Endothelial cell of umbilical vein (primary cell): ENCODE results near the gene GRIA3. TPM values are rescaled to one million over a fixed set of nuclear protein-coding genes. Genes with fewer than 3 reads are reported as not detected.

Experiments
- BruUV-seq: library from RNA; stranded (reverse); fragments of 400-500 nt; replicated peaks from 2 replicates; lab custom pipeline; 2021; lab: Mats Ljungman, UMichigan
- CTCF ChIA-PET: fragments of 300-600, 350-600 bp; sonication (Branson Sonifier 250); formaldehyde crosslinking; loops from one replicate; lab custom pipeline; 2021; ENCODE audit warnings: antibody characterized with exemption, inconsistent platforms; lab: Charles Lee
- POLR2A ChIA-PET: fragments of 300-600, 350-600 bp; sonication (Branson Sonifier 250); formaldehyde crosslinking; loops from one replicate; lab custom pipeline; 2021; ENCODE audit warnings: antibody characterized with exemption, inconsistent platforms; lab: Charles Lee
- DNase-seq: peaks from one replicate; pipeline ENCODE4 v3.0.0-alpha.2; 2011; ENCODE audit warnings: low read depth, low spot score
- FAIRE-seq: peaks from 2 replicates; lab custom pipeline; 2011; peaks lifted over from hg19 to GRCh38; lab: Jason Lieb, UNC
- H2AFZ ChIP-seq: 2 replicates; pipeline ENCODE4 v1.6.0; 2012; ENCODE audit warnings: low read depth, low read length, control low read depth, inconsistent platforms
- H3K27ac ChIP-seq: 2 replicates; pipeline ENCODE4 v1.5.1; 2011; ENCODE audit warnings: low read depth, mild to moderate bottlenecking, control low read depth, low read length, moderate library complexity; ENCODE audit not compliant: insufficient read depth
- H3K27me3 ChIP-seq, 2 experiments: 2 replicates each; pipeline versions ENCODE4 v1.6.0 to v1.6.1; 2011; ENCODE audit warnings: low read length in 2 of 2, mixed read lengths in 1 of 2; ENCODE audit not compliant: control insufficient read depth in 2 of 2, insufficient read depth in 2 of 2
- H3K36me3 ChIP-seq, 2 experiments: 2 replicates in 1 of 2; 3 replicates in 1 of 2; pipeline ENCODE4 v1.5.1; 2011; ENCODE audit warnings: low read length in 2 of 2, mild to moderate bottlenecking in 1 of 2, moderate library complexity in 1 of 2; ENCODE audit not compliant: control insufficient read depth in 2 of 2, insufficient read depth in 2 of 2; ENCODE audit errors: extremely low read depth in 1 of 2
- H3K4me1 ChIP-seq: 3 replicates; pipeline ENCODE4 v1.5.1; 2011; ENCODE audit warnings: mild to moderate bottlenecking, low read length; ENCODE audit not compliant: control insufficient read depth, insufficient read depth; ENCODE audit errors: extremely low read depth
- H3K4me2 ChIP-seq: 2 replicates; pipeline ENCODE4 v1.6.1; 2011; ENCODE audit warnings: low read length, control low read depth, mixed read lengths; ENCODE audit not compliant: insufficient read depth
- H3K4me3 ChIP-seq, 3 experiments: fragments of 200-600 bp in 1 of 3; sonication (generic), shearing (Covaris generic) in 1 of 3; replicated peaks in 1 of 3; 2 replicates each; pipeline ENCODE4 v1.5.1; 2011 to 2016; ENCODE audit warnings: control low read depth in 3 of 3, low read length in 3 of 3, mild to moderate bottlenecking in 2 of 3, inconsistent platforms in 1 of 3, low read depth in 1 of 3, moderate library complexity in 1 of 3; ENCODE audit not compliant: insufficient read depth in 1 of 3
- H3K79me2 ChIP-seq: 2 replicates; pipeline ENCODE4 v1.6.0; 2012; ENCODE audit warnings: low read length, inconsistent platforms; ENCODE audit not compliant: control insufficient read depth, insufficient read depth
- H3K9ac ChIP-seq: replicated peaks from 2 replicates; pipeline ENCODE3; 2011; ENCODE audit warnings: low read length, control low read depth; ENCODE audit not compliant: insufficient read depth; ENCODE audit errors: extremely low read depth
- H3K9me1 ChIP-seq: replicated peaks from 3 replicates; pipeline ENCODE4 v1.6.0; 2011; ENCODE audit warnings: mild to moderate bottlenecking, low read length; ENCODE audit not compliant: control insufficient read depth, insufficient read depth; ENCODE audit errors: extremely low read depth
- H3K9me3 ChIP-seq: replicated peaks from 2 replicates; pipeline ENCODE4 v1.5.1; 2012; ENCODE audit warnings: low read length, inconsistent platforms; ENCODE audit not compliant: control insufficient read depth, insufficient read depth
- H4K20me1 ChIP-seq: replicated peaks from 2 replicates; pipeline ENCODE3; 2011; ENCODE audit warnings: mild to moderate bottlenecking, low read length; ENCODE audit not compliant: control insufficient read depth, insufficient read depth; ENCODE audit errors: extremely low read depth
- EZH2 ChIP-seq: IDR thresholded peaks from 2 replicates; pipeline ENCODE4 v1.6.1; 2012; ENCODE audit warnings: borderline replicate concordance, low read depth, mild to moderate bottlenecking, moderate library complexity, low read length, inconsistent platforms; ENCODE audit not compliant: severe bottlenecking
- FOS ChIP-seq: IDR thresholded peaks from 2 replicates; pipeline ENCODE4 v1.6.1; 2011; ENCODE audit warnings: mild to moderate bottlenecking, low read length, moderate library complexity, borderline replicate concordance; ENCODE audit not compliant: insufficient read depth
- GATA2 ChIP-seq: IDR thresholded peaks from 2 replicates; pipeline ENCODE4 v1.7.0; 2011; ENCODE audit warnings: low read depth, mild to moderate bottlenecking, moderate library complexity, mixed read lengths, low read length; ENCODE audit not compliant: insufficient read length, insufficient read depth
- JUN ChIP-seq: IDR thresholded peaks from 2 replicates; pipeline ENCODE4 v1.6.1; 2011; ENCODE audit warnings: borderline replicate concordance, low read depth; ENCODE audit not compliant: insufficient read length, insufficient read depth
- MYC ChIP-seq: IDR thresholded peaks from one replicate; pipeline ENCODE4 v1.6.1; 2011; ENCODE audit warnings: mild to moderate bottlenecking, low read depth, low read length
- POLR2A ChIP-seq: IDR thresholded peaks from 2 replicates; pipeline ENCODE4 v1.6.1; 2012; ENCODE audit warnings: low read depth, mild to moderate bottlenecking, control low read depth, low read length
- POLR2AphosphoS5 ChIP-seq: IDR thresholded peaks from 2 replicates; pipeline ENCODE4 v1.6.1; 2012; ENCODE audit warnings: low read depth, mild to moderate bottlenecking, control low read depth, low read length, moderate library complexity; ENCODE audit not compliant: insufficient read depth
- dilution Hi-C: fragments of 300-500 bp; cut with MboI; formaldehyde crosslinking; loops from one replicate; pipeline ENCODE4 v1.15.0; 2019; ENCODE audit warnings: low sequenced_read_pairs; ENCODE audit not compliant: extremely low pct_ligation_motif_present
- intact Hi-C: fragments of 100-400 bp; cut with micrococcal nuclease; formaldehyde crosslinking; loops from one replicate; pipeline ENCODE4 v1.10.0; 2022
- polyA plus RNA-seq, 4 experiments: library from polyadenylated mRNA; depleted of rRNA in 3 of 4; stranded (reverse) in 3 of 4; unstranded in 1 of 4; fragments of >200 nt; gene quantifications; 2 replicates each; pipeline versions ENCODE4 v1.2.1 to v1.2.3, GENCODE V29; 2011 to 2012; ENCODE audit warnings: missing spikeins in 1 of 4
- total RNA-seq: library from RNA; stranded (reverse); gene quantifications from 2 replicates; pipeline ENCODE4 v1.2.3, GENCODE V29; 2021
- TF ChIP-seq, protein P1 (sequence below), 2 donors: IDR thresholded peaks; 1 replicate in 1 of 2; 2 replicates in 1 of 2; pipeline ENCODE4 v1.5.1; 2011; ENCODE audit warnings: low read length in 2 of 2, mild to moderate bottlenecking in 2 of 2, moderate library complexity in 2 of 2, control low read depth in 1 of 2, inconsistent platforms in 1 of 2, low read depth in 1 of 2; ENCODE audit not compliant: insufficient read depth in 1 of 2; ENCODE audit errors: extremely low read depth in 1 of 2
- TF ChIP-seq, protein P2 (sequence below): IDR thresholded peaks from 2 replicates; pipeline ENCODE4 v1.6.1; 2011; ENCODE audit not compliant: insufficient read depth, insufficient read length

The GRIA3 gene
- total and polyA plus RNA-seq, 2 donors (not counting 3 experiments of a cell fraction or from before 2014, with no cell fraction given), result not detected

DNA sequence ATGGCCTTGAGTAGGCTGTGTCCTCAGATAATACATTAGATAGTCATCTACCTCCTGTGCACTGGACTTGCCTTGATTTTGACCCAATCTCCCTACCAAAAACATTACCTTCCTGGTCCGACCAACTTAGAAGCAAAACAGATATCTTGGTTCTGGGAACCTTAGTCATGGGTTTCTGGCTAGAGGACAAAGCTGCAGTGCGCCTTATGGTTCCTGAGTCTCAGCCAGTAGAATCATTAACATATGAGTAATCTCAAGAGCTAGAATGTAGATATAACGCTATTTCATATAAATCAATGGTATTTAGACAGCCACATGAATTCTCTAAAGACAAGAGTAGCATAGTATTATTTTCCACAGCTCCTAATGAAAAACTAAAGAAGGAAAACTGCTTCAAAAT lies 83.1 kb downstream of the GRIA3 start:
- no peak overlapping the region for H3K4me3 ChIP-seq
- no peaks in the 10 kb centered on the region for H3K27me3 ChIP-seq
- H4K20me1 ChIP-seq, result no peaks in the 10 kb centered on the region
- ChIA-PET CTCF (no interaction called here), POLR2A (no interaction called here)
- no peak overlapping the region for H3K9ac ChIP-seq
- DNase-seq, result no peak
- intact Hi-C loops, result no loop called here
- no peak overlapping the region for H2AFZ ChIP-seq
- no peaks in the 10 kb centered on the region for H3K36me3 ChIP-seq
- no peaks in the 10 kb centered on the region for H3K79me2 ChIP-seq
- dilution Hi-C loops, result no loop called here
- no TSS peak for BruUV-seq
- TF ChIP-seq EZH2, result no peak
- no peak for FAIRE-seq
- no peak overlapping the region for H3K4me2 ChIP-seq
- H3K9me3 ChIP-seq, result no peaks in the 10 kb centered on the region
- H3K27ac ChIP-seq, result no peak overlapping the region
- no peaks in the 10 kb centered on the region for H3K4me1 ChIP-seq
- H3K9me1 ChIP-seq, result no peaks in the 10 kb centered on the region

DNA sequence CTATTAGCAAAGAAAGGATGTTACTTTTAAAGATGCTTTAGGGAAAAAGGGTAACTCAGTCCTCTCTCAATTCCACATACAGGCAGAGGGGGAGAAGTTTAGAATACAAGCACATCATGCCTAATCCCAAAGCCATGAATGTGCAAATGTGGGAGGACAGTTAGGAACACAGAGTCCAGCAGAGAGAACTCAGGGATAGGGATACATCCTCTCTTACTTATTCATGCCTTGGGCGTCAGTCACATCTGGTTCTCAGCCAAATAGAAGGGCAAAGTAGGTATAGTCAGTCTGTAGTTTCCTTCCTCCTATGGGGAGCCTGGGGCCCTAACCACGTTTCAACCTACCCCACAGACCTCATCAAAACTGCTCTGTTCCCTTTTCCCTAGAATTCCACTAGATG lies 87.8 kb downstream of the GRIA3 start:
- Histone ChIP-seq H3K27ac (no peak overlapping the region), H3K9ac (no peak overlapping the region), H2AFZ (no peak overlapping the region), H3K79me2 (no peaks in the 10 kb centered on the region), H3K4me3 (no peak overlapping the region), H3K9me1 (no peaks in the 10 kb centered on the region), H3K4me2 (no peak overlapping the region), H3K27me3 (no peaks in the 10 kb centered on the region), H3K36me3 (no peaks in the 10 kb centered on the region), H3K9me3 (no peaks in the 10 kb centered on the region), H4K20me1 (no peaks in the 10 kb centered on the region), H3K4me1 (no peaks in the 10 kb centered on the region)
- no peak for DNase-seq
- CTCF ChIA-PET, result no interaction called here
- intact Hi-C loops (no loop called here), dilution Hi-C loops (no loop called here)
- POLR2A ChIA-PET, result no interaction called here
- BruUV-seq, result no TSS peak
- TF ChIP-seq, protein P1, sequence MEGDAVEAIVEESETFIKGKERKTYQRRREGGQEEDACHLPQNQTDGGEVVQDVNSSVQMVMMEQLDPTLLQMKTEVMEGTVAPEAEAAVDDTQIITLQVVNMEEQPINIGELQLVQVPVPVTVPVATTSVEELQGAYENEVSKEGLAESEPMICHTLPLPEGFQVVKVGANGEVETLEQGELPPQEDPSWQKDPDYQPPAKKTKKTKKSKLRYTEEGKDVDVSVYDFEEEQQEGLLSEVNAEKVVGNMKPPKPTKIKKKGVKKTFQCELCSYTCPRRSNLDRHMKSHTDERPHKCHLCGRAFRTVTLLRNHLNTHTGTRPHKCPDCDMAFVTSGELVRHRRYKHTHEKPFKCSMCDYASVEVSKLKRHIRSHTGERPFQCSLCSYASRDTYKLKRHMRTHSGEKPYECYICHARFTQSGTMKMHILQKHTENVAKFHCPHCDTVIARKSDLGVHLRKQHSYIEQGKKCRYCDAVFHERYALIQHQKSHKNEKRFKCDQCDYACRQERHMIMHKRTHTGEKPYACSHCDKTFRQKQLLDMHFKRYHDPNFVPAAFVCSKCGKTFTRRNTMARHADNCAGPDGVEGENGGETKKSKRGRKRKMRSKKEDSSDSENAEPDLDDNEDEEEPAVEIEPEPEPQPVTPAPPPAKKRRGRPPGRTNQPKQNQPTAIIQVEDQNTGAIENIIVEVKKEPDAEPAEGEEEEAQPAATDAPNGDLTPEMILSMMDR (IDR thresholded peaks at IDR 0.05; ENCODE audit: extremely low read depth in 1 of 2, insufficient read depth in 1 of 2, low read depth in 1 of 2, low read length in 2 of 2), result no peak
- TF ChIP-seq GATA2 (no peak), FOS (no peak), POLR2A (no peak), JUN (no peak), POLR2AphosphoS5 (no peak), MYC (no peak), EZH2 (no peak)
- TF ChIP-seq, protein P2, sequence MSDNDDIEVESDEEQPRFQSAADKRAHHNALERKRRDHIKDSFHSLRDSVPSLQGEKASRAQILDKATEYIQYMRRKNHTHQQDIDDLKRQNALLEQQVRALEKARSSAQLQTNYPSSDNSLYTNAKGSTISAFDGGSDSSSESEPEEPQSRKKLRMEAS, result no peak
- FAIRE-seq, result no peak
